Smooth muscle cell (in vitro differentiated cells): ENCODE data around the gene KRTAP1-3. TPM values are rescaled to one million over a fixed set of nuclear protein-coding genes. Genes with fewer than 3 reads are reported as not detected.
"Not testable (repeated sequence)": the region's sequence is repeated elsewhere in the genome, so short reads cannot be mapped to it uniquely, and the experiment has no call there.

Experiments
- DNase-seq: peaks from one replicate; lab custom pipeline; 2025; ENCODE audit not compliant: unreplicated experiment; lab: John Stamatoyannopoulos, UW
- H2AFZ ChIP-seq: fragments of 200-600 bp; sonication (generic); 2 replicates; pipeline ENCODE4 v1.6.0; 2016; ENCODE audit warnings: antibody characterized with exemption, low read depth, mild to moderate bottlenecking
- H3F3A ChIP-seq: fragments of 200-600 bp; sonication (generic); 2 replicates; pipeline ENCODE4 v1.6.0; 2017; ENCODE audit warnings: antibody characterized with exemption, low read depth
- H3K27ac ChIP-seq: fragments of 200-600 bp; sonication (generic); 2 replicates; pipeline ENCODE4 v1.5.1; 2016; ENCODE audit warnings: low read depth, mild to moderate bottlenecking
- H3K27me3 ChIP-seq: fragments of 200-600 bp; sonication (generic); 2 replicates; pipeline ENCODE4 v1.6.1; 2016; ENCODE audit warnings: low read depth, mild to moderate bottlenecking
- H3K36me3 ChIP-seq: fragments of 200-600 bp; sonication (generic); 2 replicates; pipeline ENCODE4 v1.5.1; 2016; ENCODE audit warnings: low read depth
- H3K4me1 ChIP-seq: fragments of 200-600 bp; sonication (generic); 2 replicates; pipeline ENCODE4 v1.5.1; 2016; ENCODE audit warnings: low read depth
- H3K4me2 ChIP-seq: fragments of 200-600 bp; sonication (generic); 2 replicates; pipeline ENCODE4 v1.6.0; 2016; ENCODE audit warnings: mild to moderate bottlenecking
- H3K4me3 ChIP-seq: fragments of 200-600 bp; sonication (generic); 2 replicates; pipeline ENCODE4 v1.5.1; 2016; ENCODE audit warnings: mild to moderate bottlenecking
- H3K79me2 ChIP-seq: fragments of 200-600 bp; sonication (generic); 2 replicates; pipeline ENCODE4 v1.6.0; 2016; ENCODE audit warnings: low read depth, mild to moderate bottlenecking
- H3K9ac ChIP-seq: fragments of 200-600 bp; sonication (generic); 2 replicates; pipeline ENCODE4 v1.6.0; 2016; ENCODE audit warnings: low read depth
- H3K9me3 ChIP-seq: fragments of 200-600 bp; sonication (generic); replicated peaks from 2 replicates; pipeline ENCODE4 v1.5.1; 2016; ENCODE audit warnings: low read depth
- H4K20me1 ChIP-seq: fragments of 200-600 bp; sonication (generic); 2 replicates; pipeline ENCODE4 v1.6.0; 2016; ENCODE audit warnings: low read depth
- CTCF ChIP-seq: fragments of 200-600 bp; sonication (generic); IDR thresholded peaks from 2 replicates; pipeline ENCODE4 v1.5.1; 2017; ENCODE audit warnings: borderline replicate concordance, mild to moderate bottlenecking, antibody characterized with exemption; ENCODE audit not compliant: insufficient read depth, poor library complexity, severe bottlenecking
- WGBS: methylation state at CpG from one replicate; pipeline ENCODE4 v1.1.7; 2016; ENCODE audit warnings: low lambda C conversion rate; 5-methylcytosine and 5-hydroxymethylcytosine counted together
- polyA plus RNA-seq: library from polyadenylated mRNA; unstranded; fragments of >200 nt; fragmentation: Nextera tagmentation; extraction: Ambion mirVana; gene quantifications from 2 replicates; pipeline ENCODE4 v1.2.1, GENCODE V29; 2016
- total RNA-seq: library from RNA; depleted of rRNA; stranded (reverse); fragments of >200 nt; gene quantifications from 2 replicates; pipeline ENCODE4 v1.2.3, GENCODE V29; 2014

KRTAP1-3 gene
- total and polyA plus RNA-seq, 2 experiments from 2014 or later: not detected

- Histone ChIP-seq H3K9ac (peak overlapping the region; percentile 42), H3K4me1 (peaks cover 4% of the 10 kb centered on the region), H4K20me1 (no peaks in the 10 kb centered on the region), H3K27ac (peak overlapping the region; percentile 89), H3K9me3 (no peaks in the 10 kb centered on the region), H3K27me3 (no peaks in the 10 kb centered on the region), H3K4me3 (no peak overlapping the region), H3K4me2 (peak overlapping the region; percentile 46), H3F3A (no peaks in the 10 kb centered on the region), H3K36me3 (no peaks in the 10 kb centered on the region), H3K79me2 (no peaks in the 10 kb centered on the region), H2AFZ (no peak overlapping the region)
- DNase-seq: no peak
- no peak for TF ChIP-seq CTCF
- WGBS: 24% methylated on average over 2 of the region's 2 CpGs
These were observed 14.4 kb upstream of the KRTAP1-3 start for GRCh38 chr17:41049110-41049509.

- WGBS: 33% methylated on average over 7 of the region's 7 CpGs
- peak overlapping the region; percentile 46 for H3K4me2 ChIP-seq
- H3K9me3 ChIP-seq: no peaks in the 10 kb centered on the region
- H3K79me2 ChIP-seq: no peaks in the 10 kb centered on the region
- no peaks in the 10 kb centered on the region for H4K20me1 ChIP-seq
- H3K27ac ChIP-seq: peak overlapping the region; percentile 89
- no peaks in the 10 kb centered on the region for H3K27me3 ChIP-seq
- no peaks in the 10 kb centered on the region for H3F3A ChIP-seq
- TF ChIP-seq CTCF: no peak
- peaks cover 4% of the 10 kb centered on the region for H3K4me1 ChIP-seq
- H3K9ac ChIP-seq: peak overlapping the region; percentile 42
- H3K4me3 ChIP-seq: no peak overlapping the region
- H2AFZ ChIP-seq: no peak overlapping the region
- no peak for DNase-seq
- no peaks in the 10 kb centered on the region for H3K36me3 ChIP-seq
These were observed 13.8 kb upstream of the KRTAP1-3 start for GRCh38 chr17:41048441-41048840.

GRCh38 chr17:41046735-41047465, 12.2 kb upstream of the KRTAP1-3 start, which contains the start of gene KRTAP2-1:
KRTAP2-1 (minus strand) TSS chr17:41047316; CDS start chr17:41047267, 49 bp downstream.
- not testable (repeated sequence) for DNase-seq, H4K20me1 ChIP-seq, H3K4me1 ChIP-seq, H3K4me3 ChIP-seq, H3K36me3 ChIP-seq, H3K79me2 ChIP-seq, H2AFZ ChIP-seq, H3K27me3 ChIP-seq, H3K9ac ChIP-seq, H3F3A ChIP-seq, H3K4me2 ChIP-seq, H3K9me3 ChIP-seq
- peak within 1 kb of the TSS; percentile 89 for H3K27ac ChIP-seq
- 89% methylated on average over 9 of the region's 33 CpGs for WGBS

- TF ChIP-seq CTCF: no peak
- no peaks in the 10 kb centered on the region for H3K4me1 ChIP-seq
- DNase-seq: no peak
- no peak overlapping the region for H3K9ac ChIP-seq
- no peaks in the 10 kb centered on the region for H3K9me3 ChIP-seq
- H3K27me3 ChIP-seq: no peaks in the 10 kb centered on the region
- no peak overlapping the region for H2AFZ ChIP-seq
- no peaks in the 10 kb centered on the region for H4K20me1 ChIP-seq
- H3K79me2 ChIP-seq: no peaks in the 10 kb centered on the region
- no peak overlapping the region for H3K4me2 ChIP-seq
- no peak overlapping the region for H3K4me3 ChIP-seq
- H3K27ac ChIP-seq: no peak overlapping the region
- WGBS: 100% methylated on average over 1 of the region's 1 CpG
- no peaks in the 10 kb centered on the region for H3F3A ChIP-seq
- no peaks in the 10 kb centered on the region for H3K36me3 ChIP-seq
These were observed 8.3 kb upstream of the KRTAP1-3 start for GRCh38 chr17:41042953-41043352.

GRCh38 chr17:41040783-41041571, 6.3 kb upstream of the KRTAP1-3 start, which contains the start of gene KRTAP1-1:
KRTAP1-1 (minus strand) TSS chr17:41041450; CDS start chr17:41041397, 53 bp downstream.
- H3K27me3 ChIP-seq, H4K20me1 ChIP-seq, H3K27ac ChIP-seq, H3K79me2 ChIP-seq, H3K4me2 ChIP-seq, H3K4me3 ChIP-seq, H3K9ac ChIP-seq, DNase-seq, H3K9me3 ChIP-seq, H3K36me3 ChIP-seq, H2AFZ ChIP-seq, H3K4me1 ChIP-seq, H3F3A ChIP-seq: not testable (repeated sequence)
- WGBS: 86% methylated on average over 14 of the region's 14 CpGs
